Hepatocyte (in vitro differentiated cells): ENCODE results near the gene SUGP2. TPM values are rescaled to one million over a fixed set of nuclear protein-coding genes. Genes with fewer than 3 reads are reported as not detected.

Experiments used
- DNase-seq: peaks from one replicate; pipeline ENCODE4 v3.0.0-alpha.2; 2016; ENCODE audit warnings: low spot score
- H2AFZ ChIP-seq: fragments of 200-600 bp; sonication (generic); 2 replicates; pipeline ENCODE4 v1.6.0; 2016; ENCODE audit warnings: antibody characterized with exemption, mild to moderate bottlenecking
- H3K27ac ChIP-seq: fragments of 200-600 bp; sonication (generic); 2 replicates; pipeline ENCODE4 v1.5.1; 2016; ENCODE audit warnings: mild to moderate bottlenecking
- H3K27me3 ChIP-seq: fragments of 200-600 bp; sonication (generic); 2 replicates; pipeline ENCODE4 v1.6.1; 2016
- H3K36me3 ChIP-seq: fragments of 200-600 bp; sonication (generic); replicated peaks from 2 replicates; pipeline ENCODE4 v1.5.1; 2016; ENCODE audit warnings: low read depth; ENCODE audit not compliant: insufficient read depth
- H3K4me1 ChIP-seq: fragments of 200-600 bp; sonication (generic); 2 replicates; pipeline ENCODE4 v1.5.1; 2016; ENCODE audit warnings: mild to moderate bottlenecking, moderate library complexity; ENCODE audit not compliant: insufficient read depth
- H3K4me2 ChIP-seq: fragments of 200-600 bp; sonication (generic); 2 replicates; pipeline ENCODE4 v1.6.0; 2016
- H3K4me3 ChIP-seq: fragments of 200-600 bp; sonication (generic); 2 replicates; pipeline ENCODE4 v1.5.1; 2016; ENCODE audit warnings: mild to moderate bottlenecking
- H3K79me2 ChIP-seq: fragments of 200-600 bp; sonication (generic); 2 replicates; pipeline ENCODE4 v1.6.0; 2017; ENCODE audit warnings: mild to moderate bottlenecking
- H3K9me2 ChIP-seq: fragments of 200-600 bp; sonication (generic); replicated peaks from 2 replicates; pipeline ENCODE4 v1.6.0; 2017; ENCODE audit warnings: mild to moderate bottlenecking; ENCODE audit not compliant: insufficient read depth
- H3K9me3 ChIP-seq: fragments of 200-600 bp; sonication (generic); 2 replicates; pipeline ENCODE4 v1.5.1; 2016; ENCODE audit warnings: low read depth, mild to moderate bottlenecking
- H4K20me1 ChIP-seq: fragments of 200-600 bp; sonication (generic); 2 replicates; pipeline ENCODE4 v1.6.0; 2016; ENCODE audit warnings: mild to moderate bottlenecking; ENCODE audit not compliant: insufficient read depth, poor library complexity, severe bottlenecking
- EZH2 ChIP-seq: fragments of 200-600 bp; sonication (generic); IDR thresholded peaks from 2 replicates; pipeline ENCODE4 v1.6.1; 2016; ENCODE audit warnings: antibody characterized with exemption, mild to moderate bottlenecking, borderline replicate concordance
- EZH2phosphoT487 ChIP-seq: fragments of 200-600 bp; sonication (generic); IDR thresholded peaks from one replicate; pipeline ENCODE4 v1.6.1; 2018; ENCODE audit warnings: antibody characterized with exemption, mild to moderate bottlenecking, low read depth, moderate library complexity; ENCODE audit not compliant: unreplicated experiment, severe bottlenecking
- WGBS: methylation state at CpG from one replicate; pipeline ENCODE4 v1.1.6; 2016; ENCODE audit warnings: low lambda C conversion rate; ENCODE audit errors: missing lambda C conversion rate; 5-methylcytosine and 5-hydroxymethylcytosine counted together
- polyA plus RNA-seq: library from polyadenylated mRNA; unstranded; fragments of >200 nt; fragmentation: Nextera tagmentation; extraction: Ambion mirVana; gene quantifications from 2 replicates; pipeline ENCODE4 v1.2.1, GENCODE V29; 2016
- total RNA-seq: library from RNA; depleted of rRNA; stranded (reverse); fragments of >200 nt; gene quantifications from 2 replicates; pipeline ENCODE4 v1.2.3, GENCODE V29; 2014
- TF ChIP-seq, protein P1 (sequence below): fragments of 200-600 bp; sonication (generic); IDR thresholded peaks from 2 replicates; pipeline ENCODE4 v1.5.1; 2016; ENCODE audit warnings: antibody characterized with exemption, mild to moderate bottlenecking; ENCODE audit not compliant: poor library complexity

The SUGP2 gene
- total and polyA plus RNA-seq, 2 experiments from 2014 or later, result 36.4 to 51.0 TPM

DNA sequence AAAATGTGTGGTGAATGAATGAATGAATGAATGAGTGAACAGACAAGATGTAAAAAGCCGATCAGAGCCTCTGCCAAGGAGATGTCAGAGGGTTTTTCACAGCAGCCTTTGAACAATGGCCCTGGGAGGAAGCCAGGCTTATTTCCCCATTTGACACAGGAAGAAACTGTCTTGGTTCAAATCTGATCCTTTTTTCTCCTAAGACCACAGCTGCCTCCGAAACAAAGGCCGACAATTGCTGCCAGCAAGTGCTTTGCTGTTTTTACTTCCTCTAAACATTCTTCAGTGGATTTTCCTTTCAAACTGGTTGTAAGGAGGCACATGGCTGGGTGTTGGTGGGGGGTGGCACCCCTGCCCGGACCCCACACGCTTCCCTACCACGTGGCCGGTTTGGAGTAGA lies 48.1 kb downstream of the SUGP2 start:
- TF ChIP-seq, protein P1, sequence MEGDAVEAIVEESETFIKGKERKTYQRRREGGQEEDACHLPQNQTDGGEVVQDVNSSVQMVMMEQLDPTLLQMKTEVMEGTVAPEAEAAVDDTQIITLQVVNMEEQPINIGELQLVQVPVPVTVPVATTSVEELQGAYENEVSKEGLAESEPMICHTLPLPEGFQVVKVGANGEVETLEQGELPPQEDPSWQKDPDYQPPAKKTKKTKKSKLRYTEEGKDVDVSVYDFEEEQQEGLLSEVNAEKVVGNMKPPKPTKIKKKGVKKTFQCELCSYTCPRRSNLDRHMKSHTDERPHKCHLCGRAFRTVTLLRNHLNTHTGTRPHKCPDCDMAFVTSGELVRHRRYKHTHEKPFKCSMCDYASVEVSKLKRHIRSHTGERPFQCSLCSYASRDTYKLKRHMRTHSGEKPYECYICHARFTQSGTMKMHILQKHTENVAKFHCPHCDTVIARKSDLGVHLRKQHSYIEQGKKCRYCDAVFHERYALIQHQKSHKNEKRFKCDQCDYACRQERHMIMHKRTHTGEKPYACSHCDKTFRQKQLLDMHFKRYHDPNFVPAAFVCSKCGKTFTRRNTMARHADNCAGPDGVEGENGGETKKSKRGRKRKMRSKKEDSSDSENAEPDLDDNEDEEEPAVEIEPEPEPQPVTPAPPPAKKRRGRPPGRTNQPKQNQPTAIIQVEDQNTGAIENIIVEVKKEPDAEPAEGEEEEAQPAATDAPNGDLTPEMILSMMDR, result no peak
- TF ChIP-seq EZH2, result no peak
- no peak for TF ChIP-seq EZH2phosphoT487
- H4K20me1 ChIP-seq, result no peaks in the 10 kb centered on the region
- no peak overlapping the region for H3K27ac ChIP-seq
- H3K27me3 ChIP-seq, result no peaks in the 10 kb centered on the region
- H2AFZ ChIP-seq, result no peak overlapping the region
- H3K9me2 ChIP-seq, result no peaks in the 10 kb centered on the region
- no peaks in the 10 kb centered on the region for H3K79me2 ChIP-seq
- no peak overlapping the region for H3K4me2 ChIP-seq
- WGBS, result 78% methylated on average over 7 of the region's 7 CpGs
- H3K4me1 ChIP-seq, result no peaks in the 10 kb centered on the region
- no peak overlapping the region for H3K4me3 ChIP-seq
- no peaks in the 10 kb centered on the region for H3K9me3 ChIP-seq
- DNase-seq, result no peak
- no peaks in the 10 kb centered on the region for H3K36me3 ChIP-seq

GRCh38 chr19:18984251-18984650 lies 49.1 kb downstream of the SUGP2 start:
- no peak for DNase-seq
- Histone ChIP-seq H3K4me3 (no peak overlapping the region), H3K27me3 (no peaks in the 10 kb centered on the region), H2AFZ (no peak overlapping the region), H4K20me1 (no peaks in the 10 kb centered on the region), H3K9me2 (no peaks in the 10 kb centered on the region), H3K9me3 (no peaks in the 10 kb centered on the region), H3K4me2 (no peak overlapping the region), H3K36me3 (no peaks in the 10 kb centered on the region), H3K27ac (no peak overlapping the region), H3K79me2 (no peaks in the 10 kb centered on the region), H3K4me1 (no peaks in the 10 kb centered on the region)
- no peak for TF ChIP-seq EZH2
- TF ChIP-seq, protein P1, result no peak
- no peak for TF ChIP-seq EZH2phosphoT487
- 71% methylated on average over 3 of the region's 3 CpGs for WGBS

- Histone ChIP-seq H3K79me2 (no peaks in the 10 kb centered on the region), H3K4me1 (no peaks in the 10 kb centered on the region), H4K20me1 (no peaks in the 10 kb centered on the region), H3K4me2 (no peak overlapping the region), H3K36me3 (no peaks in the 10 kb centered on the region), H3K9me2 (no peaks in the 10 kb centered on the region), H3K9me3 (no peaks in the 10 kb centered on the region), H3K4me3 (no peak overlapping the region), H2AFZ (no peak overlapping the region), H3K27ac (no peak overlapping the region), H3K27me3 (no peaks in the 10 kb centered on the region)
- 69% methylated on average over 2 of the region's 2 CpGs for WGBS
- DNase-seq, result no peak
- no peak for TF ChIP-seq EZH2phosphoT487
- TF ChIP-seq, protein P1, result no peak
Observed at GRCh38 chr19:18982669-18983068, 50.6 kb downstream of the SUGP2 start.

GRCh38 chr19:18980432-18981020 lies 52.8 kb downstream of the SUGP2 start:
- Histone ChIP-seq H3K9me2 (no peaks in the 10 kb centered on the region), H3K27ac (no peak overlapping the region)
- TF ChIP-seq EZH2phosphoT487 (no peak), EZH2 (no peak)

More at GRCh38 chr19:18980432-18981020, 52.8 kb downstream of the SUGP2 start:
- Histone ChIP-seq H3K36me3 (no peaks in the 10 kb centered on the region), H3K4me2 (no peak overlapping the region), H3K79me2 (no peaks in the 10 kb centered on the region), H4K20me1 (no peaks in the 10 kb centered on the region), H3K27me3 (no peaks in the 10 kb centered on the region), H3K4me1 (no peaks in the 10 kb centered on the region), H3K4me3 (no peak overlapping the region), H3K9me3 (no peaks in the 10 kb centered on the region), H2AFZ (no peak overlapping the region)
- DNase-seq, result no peak
- WGBS, result 89% methylated on average over 7 of the region's 7 CpGs
